Lower lobe of right lung (tissue), 2 donors: ENCODE data around the gene TRIM10. TPM values are rescaled to one million over a fixed set of nuclear protein-coding genes. Genes with fewer than 3 reads are reported as not detected.
"Not testable (repeated sequence)": the region's sequence is repeated elsewhere in the genome, so short reads cannot be mapped to it uniquely, and the experiment has no call there.

Experiments used
- ATAC-seq, 2 donors: fragments of 200-7000 bp; cut with Tn5 transposase; one replicate each; pipeline ENCODE4 v1.9.1; 2020 to 2022; ENCODE audit warnings: mild to moderate bottlenecking in 2 of 2, moderate library complexity in 2 of 2
- DNase-seq: peaks from one replicate; pipeline ENCODE4 v3.0.0-alpha.2; 2020
- H3K27ac ChIP-seq: fragments of 200-600 bp; one replicate; pipeline ENCODE4 v1.8.0; 2022
- H3K27me3 ChIP-seq: fragments of 200-600 bp; one replicate; pipeline ENCODE4 v1.8.0; 2022; ENCODE audit warnings: low read depth
- H3K36me3 ChIP-seq: fragments of 200-600 bp; one replicate; pipeline ENCODE4 v1.8.0; 2022; ENCODE audit warnings: mild to moderate bottlenecking
- H3K4me1 ChIP-seq: fragments of 200-600 bp; one replicate; pipeline ENCODE4 v1.8.0; 2022
- H3K4me3 ChIP-seq: fragments of 200-600 bp; one replicate; pipeline ENCODE4 v1.8.0; 2022; ENCODE audit warnings: mild to moderate bottlenecking
- H3K9me3 ChIP-seq: fragments of 200-600 bp; one replicate; pipeline ENCODE4 v1.8.0; 2022
- intact Hi-C: fragments of 100-400 bp; cut with DNase I; formaldehyde crosslinking; loops from one replicate; pipeline ENCODE4 v1.11.0; 2022
- total RNA-seq: library from RNA; stranded (reverse); fragmentation: NEBNext Ultra II Directional; extraction: Animal tissue kit (Norgen Biotek cat#: 25700); gene quantifications from one replicate; pipeline ENCODE4 v1.2.1, GENCODE V29; 2021
- TF ChIP-seq, protein P1 (sequence below): fragments of 200-600 bp; IDR thresholded peaks from one replicate; pipeline ENCODE4 v1.8.0; 2022; ENCODE audit warnings: antibody characterized with exemption, mild to moderate bottlenecking
- donor health status: DM: no; HTN: yes; CAD: no; lungs with severe emphysema.

TRIM10 gene
- total RNA-seq, 1 donor from 2014 or later = not detected

DNA sequence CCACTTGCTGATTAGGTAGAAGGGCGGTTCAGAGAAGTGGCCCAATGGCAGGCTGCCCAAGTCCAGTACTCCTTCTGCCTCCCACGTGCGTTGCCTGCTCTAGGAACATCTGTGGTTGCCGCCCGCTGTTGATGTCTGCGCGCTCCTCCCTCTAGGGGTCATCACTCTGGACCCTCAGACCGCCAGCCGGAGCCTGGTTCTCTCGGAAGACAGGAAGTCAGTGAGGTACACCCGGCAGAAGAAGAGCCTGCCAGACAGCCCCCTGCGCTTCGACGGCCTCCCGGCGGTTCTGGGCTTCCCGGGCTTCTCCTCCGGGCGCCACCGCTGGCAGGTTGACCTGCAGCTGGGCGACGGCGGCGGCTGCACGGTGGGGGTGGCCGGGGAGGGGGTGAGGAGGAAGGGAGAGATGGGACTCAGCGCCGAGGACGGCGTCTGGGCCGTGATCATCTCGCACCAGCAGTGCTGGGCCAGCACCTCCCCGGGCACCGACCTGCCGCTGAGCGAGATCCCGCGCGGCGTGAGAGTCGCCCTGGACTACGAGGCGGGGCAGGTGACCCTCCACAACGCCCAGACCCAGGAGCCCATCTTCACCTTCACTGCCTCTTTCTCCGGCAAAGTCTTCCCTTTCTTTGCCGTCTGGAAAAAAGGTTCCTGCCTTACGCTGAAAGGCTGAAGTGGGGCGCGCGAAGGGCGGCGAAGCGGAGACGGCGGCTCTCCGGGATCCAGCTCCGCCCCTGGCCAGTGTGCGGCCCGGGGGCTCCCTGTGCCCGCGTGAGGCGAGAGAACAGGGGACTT is 10.9 kb upstream of the TRIM10 start:
- no peak overlapping the region for H3K27ac ChIP-seq
- TF ChIP-seq, protein P1, sequence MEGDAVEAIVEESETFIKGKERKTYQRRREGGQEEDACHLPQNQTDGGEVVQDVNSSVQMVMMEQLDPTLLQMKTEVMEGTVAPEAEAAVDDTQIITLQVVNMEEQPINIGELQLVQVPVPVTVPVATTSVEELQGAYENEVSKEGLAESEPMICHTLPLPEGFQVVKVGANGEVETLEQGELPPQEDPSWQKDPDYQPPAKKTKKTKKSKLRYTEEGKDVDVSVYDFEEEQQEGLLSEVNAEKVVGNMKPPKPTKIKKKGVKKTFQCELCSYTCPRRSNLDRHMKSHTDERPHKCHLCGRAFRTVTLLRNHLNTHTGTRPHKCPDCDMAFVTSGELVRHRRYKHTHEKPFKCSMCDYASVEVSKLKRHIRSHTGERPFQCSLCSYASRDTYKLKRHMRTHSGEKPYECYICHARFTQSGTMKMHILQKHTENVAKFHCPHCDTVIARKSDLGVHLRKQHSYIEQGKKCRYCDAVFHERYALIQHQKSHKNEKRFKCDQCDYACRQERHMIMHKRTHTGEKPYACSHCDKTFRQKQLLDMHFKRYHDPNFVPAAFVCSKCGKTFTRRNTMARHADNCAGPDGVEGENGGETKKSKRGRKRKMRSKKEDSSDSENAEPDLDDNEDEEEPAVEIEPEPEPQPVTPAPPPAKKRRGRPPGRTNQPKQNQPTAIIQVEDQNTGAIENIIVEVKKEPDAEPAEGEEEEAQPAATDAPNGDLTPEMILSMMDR = no peak
- no peaks in the 10 kb centered on the region for H3K36me3 ChIP-seq
- DNase-seq (peak; percentile 65), ATAC-seq (peak; percentile 58 to 73)
- no peaks in the 10 kb centered on the region for H3K9me3 ChIP-seq
- intact Hi-C loops = no loop called here
- no peak overlapping the region for H3K4me3 ChIP-seq
- peaks cover 8% of the 10 kb centered on the region for H3K4me1 ChIP-seq
- peaks cover 25% of the 10 kb centered on the region for H3K27me3 ChIP-seq

DNA sequence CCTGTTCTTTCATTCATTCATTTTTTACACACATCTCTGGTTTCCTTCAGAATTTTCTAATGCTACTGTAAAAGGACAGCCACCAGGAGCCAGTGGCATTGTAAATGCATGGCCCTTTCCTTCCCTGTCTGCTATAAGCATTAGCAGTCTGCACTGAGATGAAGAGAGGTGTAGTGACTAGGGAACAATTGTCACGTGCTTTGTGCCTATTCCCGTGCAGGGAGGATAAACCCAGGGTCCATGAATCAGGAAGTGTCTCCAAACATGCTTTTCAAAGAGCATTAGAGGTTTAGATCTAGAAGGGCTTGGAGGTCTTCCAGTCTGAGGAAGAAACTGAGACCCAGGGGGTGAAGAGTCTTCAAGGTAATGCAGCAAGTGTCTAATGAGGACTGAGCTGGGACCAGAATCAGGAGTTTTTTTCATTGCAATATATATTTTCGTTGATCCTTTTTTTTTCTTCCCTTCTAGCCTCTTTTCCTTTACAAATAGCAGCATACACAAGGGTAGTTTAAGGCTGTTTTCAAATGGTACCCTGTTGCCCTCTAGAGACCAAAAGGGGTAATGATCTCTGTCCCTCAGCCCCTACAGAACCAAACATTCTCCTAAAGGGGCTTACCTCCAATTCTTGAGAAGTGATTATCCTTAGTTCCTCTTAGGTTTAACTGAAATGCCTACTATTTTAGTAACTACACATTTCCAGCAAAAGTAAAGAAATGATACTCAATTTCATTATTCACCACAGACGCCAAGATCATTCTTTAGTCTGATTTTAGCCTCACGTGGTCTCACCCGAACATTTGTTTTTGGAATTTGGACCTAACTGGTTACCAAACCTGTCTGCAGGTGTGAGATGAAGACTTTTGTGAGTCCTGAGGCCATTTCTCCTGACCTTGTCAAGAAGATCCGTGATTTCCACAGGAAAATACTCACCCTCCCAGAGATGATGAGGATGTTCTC is 8.9 kb upstream of the TRIM10 start:
- H3K27me3 ChIP-seq = peaks cover 25% of the 10 kb centered on the region
- DNase-seq (no peak), ATAC-seq (peak; percentile 78 to 84)
- TF ChIP-seq, protein P1 = peak; percentile 76
- no peak overlapping the region for H3K4me3 ChIP-seq
- H3K9me3 ChIP-seq = no peaks in the 10 kb centered on the region
- H3K4me1 ChIP-seq = peaks cover 8% of the 10 kb centered on the region
- no peak overlapping the region for H3K27ac ChIP-seq
- H3K36me3 ChIP-seq = no peaks in the 10 kb centered on the region
- intact Hi-C loops = no loop called here

DNA sequence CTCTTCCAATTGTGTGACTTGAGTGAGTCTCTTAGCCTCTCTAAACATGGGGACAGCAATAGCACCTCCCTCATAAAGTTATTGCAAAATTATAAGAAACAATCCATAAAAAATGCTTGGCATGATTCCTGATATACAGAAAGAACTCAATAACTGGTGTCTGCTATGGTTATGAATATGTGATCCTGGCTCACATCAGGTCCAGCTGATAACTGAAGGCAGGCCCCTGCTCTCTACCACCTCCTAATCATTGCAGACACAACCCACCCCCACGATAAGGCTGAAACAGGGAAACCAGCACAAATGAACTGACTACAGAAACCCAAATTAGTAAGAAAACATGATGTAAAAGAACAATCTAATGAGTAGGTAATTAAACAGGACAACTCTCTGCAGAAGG is 7.7 kb upstream of the TRIM10 start:
- Histone ChIP-seq H3K4me1 (peaks cover 8% of the 10 kb centered on the region), H3K4me3 (no peak overlapping the region), H3K9me3 (no peaks in the 10 kb centered on the region), H3K27ac (no peak overlapping the region), H3K36me3 (no peaks in the 10 kb centered on the region), H3K27me3 (peaks cover 25% of the 10 kb centered on the region)
- no peak for DNase-seq
- TF ChIP-seq, protein P1 = no peak
- no peak for ATAC-seq
- intact Hi-C loops = no loop called here

DNA sequence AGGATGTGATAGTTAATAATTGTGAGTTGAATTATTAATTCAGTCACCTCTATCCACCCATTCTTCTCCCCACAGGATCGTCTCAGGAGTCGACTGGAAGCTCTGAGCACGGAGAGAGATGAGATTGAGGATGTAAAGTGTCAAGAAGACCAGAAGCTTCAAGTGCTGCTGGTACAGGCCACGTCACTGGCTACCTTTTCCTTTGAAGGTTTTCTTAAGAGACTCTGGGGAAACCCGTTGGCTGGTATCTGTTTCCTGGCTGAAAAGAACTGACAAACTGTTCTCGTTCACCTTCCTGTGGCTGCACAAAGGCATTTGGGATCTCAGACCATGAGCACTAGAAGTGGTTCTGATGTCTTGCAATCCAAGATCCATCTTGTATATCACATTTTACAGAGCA is 6.1 kb upstream of the TRIM10 start:
- TF ChIP-seq, protein P1 = no peak
- Histone ChIP-seq H3K36me3 (no peaks in the 10 kb centered on the region), H3K9me3 (no peaks in the 10 kb centered on the region), H3K27me3 (peaks cover 19% of the 10 kb centered on the region), H3K27ac (no peak overlapping the region), H3K4me3 (no peak overlapping the region), H3K4me1 (peaks cover 5% of the 10 kb centered on the region)
- DNase-seq (no peak), ATAC-seq (no peak)
- intact Hi-C loops = no loop called here

DNA sequence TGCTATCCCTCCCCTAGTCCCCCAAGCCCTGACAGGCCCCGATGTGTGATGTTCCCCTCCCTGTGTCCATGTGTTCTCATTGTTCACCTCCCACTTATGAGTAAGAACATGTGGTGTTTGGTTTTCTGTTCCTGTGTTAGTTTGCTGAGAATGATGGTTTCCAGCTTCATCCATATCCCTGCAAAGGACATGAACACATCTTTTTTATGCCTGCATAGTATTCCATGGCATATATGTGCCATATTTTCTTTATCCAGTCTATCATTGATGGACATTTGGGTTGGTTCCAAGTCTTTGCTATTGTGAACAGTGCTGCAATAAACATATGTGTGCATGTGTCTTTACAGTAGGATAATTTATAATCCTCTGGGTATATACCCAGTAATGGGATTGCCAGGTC is 4.2 kb upstream of the TRIM10 start:
- H3K4me3 ChIP-seq, H3K9me3 ChIP-seq, H3K36me3 ChIP-seq, DNase-seq, H3K4me1 ChIP-seq, H3K27me3 ChIP-seq, ATAC-seq, H3K27ac ChIP-seq, intact Hi-C loops: not testable (repeated sequence)
